Measurements from ENCODE around the gene CP.

DNA sequence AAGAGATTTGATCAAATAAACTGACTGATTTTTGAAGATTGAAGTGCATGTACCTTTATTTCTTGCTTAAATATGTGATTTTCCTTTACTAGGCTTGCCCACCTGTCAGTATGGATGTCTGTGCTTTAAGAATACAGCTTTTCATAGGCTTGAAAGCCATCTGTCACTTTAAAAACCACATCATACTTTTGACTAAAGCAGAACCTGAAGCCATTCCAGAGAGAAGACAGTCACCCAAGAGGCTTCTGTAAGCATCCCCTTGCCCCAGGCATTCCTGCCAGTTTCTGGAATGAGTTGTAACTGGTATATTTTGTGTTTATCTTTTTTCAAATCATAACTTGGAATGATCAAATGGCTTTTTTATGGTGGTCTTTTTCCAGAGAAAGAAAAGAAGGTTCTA, 68.2 kb downstream of the CP start:
- no peak for TF ChIP-seq CTCF (IDR thresholded peaks at IDR 0.05)
- TF ChIP-seq POLR2AphosphoS5 (IDR thresholded peaks at IDR 0.05), result no peak
